Activated CD8-positive, alpha-beta memory T cell treated with anti-CD3 and anti-CD28 coated beads, Interleukin-2, amount 50 U/mL, for 1 hour (primary cell): Measurements from ENCODE around the gene TCHHL1.

Experiments used
- DNase-seq: peaks from one replicate; pipeline ENCODE4 v3.0.0-alpha.2; 2020; ENCODE audit errors: extremely low read depth

Gene TCHHL1

DNA sequence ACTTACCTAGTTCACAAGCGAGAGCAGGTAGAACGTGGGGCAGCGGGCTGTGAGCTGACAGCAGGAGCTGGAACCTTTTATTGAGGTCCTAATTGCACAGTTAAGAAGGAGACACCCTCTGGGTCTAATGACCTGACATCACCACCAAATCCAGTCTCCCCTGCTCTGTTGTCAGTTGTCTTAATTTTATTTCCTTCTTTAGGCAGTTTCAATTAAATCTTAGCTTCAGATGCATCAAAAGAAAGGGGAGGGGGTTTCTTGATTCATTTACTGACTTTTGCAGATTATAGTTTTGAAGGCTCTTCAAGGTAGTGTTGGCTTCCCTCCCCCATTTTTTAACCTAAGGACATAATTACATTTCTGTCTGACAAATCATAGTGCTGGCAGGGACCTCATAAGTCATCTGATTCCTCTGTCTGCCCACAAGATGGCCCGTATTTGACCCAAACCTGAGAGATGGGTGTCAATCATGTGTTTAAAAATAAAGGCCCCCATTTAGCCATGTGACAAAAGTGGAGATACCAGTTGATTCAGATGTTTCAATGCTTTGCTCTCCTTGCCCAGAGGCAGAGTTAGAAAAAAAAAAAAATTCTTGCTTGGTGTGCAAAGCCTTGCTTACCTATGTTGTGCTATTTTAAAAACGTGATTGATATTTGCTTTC lies at the start of gene TCHHL1:
TCHHL1 (minus strand) TSS at position 51 of the 661 bp plus-strand sequence. CDS start 921 bp downstream, outside the sequence.
- DNase-seq = no peak

DNA sequence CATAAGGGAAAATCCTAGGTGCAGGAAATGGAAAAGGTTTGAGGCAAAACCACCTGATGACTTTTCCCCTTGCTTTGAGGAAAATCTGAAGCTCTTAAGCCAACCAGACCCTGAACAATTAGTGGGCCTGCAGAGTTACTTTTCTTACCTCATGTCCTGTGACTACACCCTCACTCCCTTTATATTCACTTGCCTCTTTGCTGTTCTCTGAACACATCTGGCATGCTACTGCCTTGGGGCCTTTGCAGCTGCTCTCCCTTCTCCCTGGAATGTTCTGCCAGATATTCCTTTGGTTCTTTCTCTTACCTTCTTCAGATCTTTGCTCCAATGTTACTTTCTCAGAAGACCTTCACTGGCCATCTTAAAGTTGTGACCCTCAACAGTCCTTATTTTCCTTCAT lies 48.4 kb upstream of the TCHHL1 start:
- no peak for DNase-seq

- DNase-seq = no peak
Measured at GRCh38 chr1:152130186-152130585, 41.3 kb upstream of the TCHHL1 start.

DNA sequence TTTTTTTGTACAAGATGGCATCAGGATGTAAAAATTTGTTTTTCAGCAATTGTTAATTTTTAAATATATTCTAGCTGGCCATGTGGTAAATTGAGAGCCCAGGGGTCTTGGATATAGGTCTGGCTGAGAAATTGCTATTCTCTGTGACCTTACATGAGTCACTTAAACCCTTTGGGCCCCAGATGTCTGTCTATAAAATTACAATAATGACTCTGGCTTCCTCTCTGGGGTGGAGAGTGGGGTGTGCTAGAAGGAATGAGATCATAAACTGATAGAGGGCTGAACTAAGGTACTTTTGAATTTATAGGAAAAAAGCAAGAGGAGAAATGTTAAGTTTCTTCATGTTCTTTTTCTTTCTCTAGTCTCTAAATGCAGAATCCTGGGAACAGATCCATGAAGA lies 38.8 kb upstream of the TCHHL1 start:
- no peak for DNase-seq

GRCh38 chr1:152125834-152126443 lies 37.1 kb upstream of the TCHHL1 start:
- no peak for DNase-seq

DNA sequence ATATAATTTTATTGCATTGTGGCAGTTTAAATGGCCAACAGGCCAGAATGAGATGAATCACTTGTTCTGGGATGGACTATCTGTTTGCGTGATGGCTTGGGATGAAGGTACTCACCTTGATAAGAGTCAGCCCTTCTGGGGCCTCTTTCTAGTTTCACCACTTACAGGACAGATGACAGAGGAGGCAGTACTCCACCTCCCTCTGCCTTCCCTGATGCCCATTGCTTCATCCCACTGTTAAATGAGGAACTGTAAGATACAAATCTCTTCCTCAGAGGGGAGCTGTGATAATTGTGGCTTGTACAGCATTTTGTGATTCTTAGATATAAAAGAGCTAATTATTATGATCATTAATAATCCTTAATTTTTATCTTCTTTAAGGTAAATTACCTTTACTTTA lies 30.1 kb upstream of the TCHHL1 start:
- DNase-seq = no peak

DNA sequence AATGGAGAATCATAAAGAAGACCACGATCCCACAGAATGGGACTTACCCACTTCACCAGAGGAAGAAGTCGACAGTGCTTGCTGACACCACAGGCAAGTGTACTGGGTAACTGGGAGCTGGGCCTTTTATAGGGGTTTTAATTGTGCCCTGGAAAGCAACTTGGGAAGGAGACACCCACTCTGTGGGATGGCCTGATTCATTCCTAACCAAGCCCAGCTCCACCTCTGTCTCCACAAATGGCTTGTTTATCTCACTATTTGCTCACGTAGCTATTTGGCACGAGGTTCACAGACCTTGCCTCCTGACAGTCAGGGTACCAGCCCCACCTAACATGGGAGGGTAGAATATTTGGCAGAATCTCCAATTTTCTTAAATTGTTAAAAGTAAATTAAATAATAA lies 26.5 kb upstream of the TCHHL1 start, which contains the start of gene TCHH:
TCHH (minus strand) TSS at position 101 of the 400 bp plus-strand sequence. CDS start 1,364 bp downstream, outside the sequence.
- no peak for DNase-seq

- DNase-seq = no peak
Measured at GRCh38 chr1:152112885-152113432, 24.1 kb upstream of the TCHHL1 start.

GRCh38 chr1:152112101-152112884 lies 23.4 kb upstream of the TCHHL1 start:
- no peak for DNase-seq

DNA sequence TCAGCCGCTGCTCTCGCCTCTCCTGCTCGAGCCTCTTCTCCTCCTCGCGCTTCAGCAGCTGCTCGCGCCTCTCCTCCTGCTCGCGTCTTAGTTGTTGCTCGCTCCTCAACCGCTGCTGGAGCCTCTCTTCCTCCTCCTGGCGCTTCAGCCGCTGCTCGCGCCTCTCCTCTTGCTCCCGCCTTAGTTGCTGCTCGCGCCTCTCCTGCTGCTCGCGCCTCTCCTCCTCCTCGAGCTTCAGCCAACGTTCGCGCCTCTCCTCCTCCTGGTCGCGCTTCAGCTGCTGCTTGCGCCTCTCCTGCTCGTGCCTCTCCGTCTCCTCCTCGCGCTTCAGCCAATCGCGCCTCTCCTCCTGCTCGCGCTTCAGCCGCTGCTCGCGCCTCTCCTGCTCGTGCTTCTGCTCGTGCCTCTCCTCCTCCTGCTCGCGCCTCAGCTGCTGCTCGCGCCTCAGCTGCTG lies 22.7 kb upstream of the TCHHL1 start:
- DNase-seq = no peak

DNA sequence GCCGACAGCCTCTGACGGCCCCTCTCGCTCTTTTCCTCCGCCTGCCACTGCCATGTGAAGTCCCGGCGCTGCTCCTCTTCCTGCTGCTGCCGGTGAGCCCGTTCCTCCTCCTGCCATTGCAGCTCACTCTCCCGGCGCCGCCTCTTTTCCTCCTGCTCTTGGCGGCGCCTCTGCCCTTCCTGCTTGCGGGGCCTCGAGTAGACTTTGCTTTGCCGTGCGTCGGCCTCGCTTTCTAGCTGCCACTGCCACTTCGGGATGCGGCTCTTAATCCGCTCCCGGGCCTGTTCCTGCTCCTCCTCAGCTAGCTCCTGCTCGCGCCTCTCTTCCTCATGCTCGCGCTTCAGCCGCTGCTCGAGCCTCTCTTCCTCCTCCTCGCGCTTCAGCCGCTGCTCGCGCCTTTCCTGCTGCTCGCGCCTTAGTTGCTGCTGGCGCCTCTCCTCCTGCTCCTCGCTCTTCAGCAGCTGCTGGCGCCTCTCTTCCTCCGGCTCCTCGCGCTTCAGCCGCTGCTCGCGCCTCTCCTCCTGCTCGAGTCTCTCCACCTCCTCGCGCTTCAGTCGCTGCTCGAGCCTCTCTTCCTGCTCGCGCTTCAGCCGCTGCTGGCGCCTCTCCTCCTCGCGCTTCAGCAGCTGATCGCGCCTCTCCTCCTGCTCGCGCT lies 22.1 kb upstream of the TCHHL1 start:
- no peak for DNase-seq

GRCh38 chr1:152110365-152110859 lies 21.5 kb upstream of the TCHHL1 start:
- DNase-seq = no peak

DNA sequence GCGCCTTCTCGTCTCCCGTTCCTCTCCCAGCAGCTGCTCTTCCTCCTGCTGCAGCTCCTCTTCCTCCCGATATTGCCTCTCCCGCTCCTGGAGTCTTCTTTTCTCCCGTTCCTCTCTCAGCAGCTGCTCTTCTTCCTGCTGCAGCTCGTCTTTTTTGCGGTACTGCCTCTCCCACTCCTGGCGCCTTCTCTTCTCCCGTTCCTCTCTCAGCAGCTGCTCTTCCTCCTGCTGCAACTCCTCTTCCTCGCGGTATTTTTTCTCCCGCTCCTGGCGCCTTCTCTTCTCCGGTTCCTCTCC lies 21.1 kb upstream of the TCHHL1 start:
- DNase-seq = no peak

DNA sequence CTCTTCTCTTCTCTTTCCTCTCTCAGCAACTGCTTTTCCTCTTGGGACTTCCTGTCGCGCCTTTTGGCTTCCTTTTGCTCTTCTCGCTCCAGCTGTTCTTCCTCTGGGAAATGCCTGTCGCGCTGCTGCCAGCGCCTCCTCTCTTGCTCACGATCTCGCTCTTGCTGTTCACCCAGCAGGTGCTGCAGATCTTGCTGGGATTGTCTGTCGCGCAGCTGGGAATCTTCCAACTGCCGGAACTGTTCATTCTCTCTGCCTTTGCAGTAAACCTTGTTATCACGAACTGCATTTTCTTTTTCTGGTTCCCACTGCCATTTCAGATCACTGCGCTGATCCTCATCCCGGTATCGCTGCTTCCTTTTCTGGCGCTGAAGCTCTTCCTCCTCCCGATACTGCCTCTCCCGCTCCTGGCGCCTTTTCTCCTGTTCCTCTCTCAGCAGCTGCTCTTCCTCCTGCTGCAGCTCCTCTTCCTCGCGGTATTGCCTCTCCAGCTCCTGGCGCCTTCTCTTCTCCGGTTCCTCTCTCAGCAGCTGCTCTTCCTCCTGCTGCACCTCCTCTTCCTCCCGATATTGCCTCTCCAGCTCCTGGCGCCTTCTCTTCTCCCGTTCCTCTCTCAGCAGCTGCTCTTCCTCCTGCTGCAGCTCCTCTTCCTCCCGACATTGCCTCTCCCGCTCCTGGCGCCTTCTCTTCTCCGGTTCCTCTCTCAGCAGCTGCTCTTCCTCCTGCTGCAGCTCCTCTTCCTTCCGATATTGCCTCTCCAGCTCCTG lies 20.6 kb upstream of the TCHHL1 start:
- DNase-seq = no peak

- DNase-seq = no peak
Measured at GRCh38 chr1:152108882-152109222, 20.0 kb upstream of the TCHHL1 start.

- no peak for DNase-seq
Measured at GRCh38 chr1:152107984-152108881, 19.4 kb upstream of the TCHHL1 start.

DNA sequence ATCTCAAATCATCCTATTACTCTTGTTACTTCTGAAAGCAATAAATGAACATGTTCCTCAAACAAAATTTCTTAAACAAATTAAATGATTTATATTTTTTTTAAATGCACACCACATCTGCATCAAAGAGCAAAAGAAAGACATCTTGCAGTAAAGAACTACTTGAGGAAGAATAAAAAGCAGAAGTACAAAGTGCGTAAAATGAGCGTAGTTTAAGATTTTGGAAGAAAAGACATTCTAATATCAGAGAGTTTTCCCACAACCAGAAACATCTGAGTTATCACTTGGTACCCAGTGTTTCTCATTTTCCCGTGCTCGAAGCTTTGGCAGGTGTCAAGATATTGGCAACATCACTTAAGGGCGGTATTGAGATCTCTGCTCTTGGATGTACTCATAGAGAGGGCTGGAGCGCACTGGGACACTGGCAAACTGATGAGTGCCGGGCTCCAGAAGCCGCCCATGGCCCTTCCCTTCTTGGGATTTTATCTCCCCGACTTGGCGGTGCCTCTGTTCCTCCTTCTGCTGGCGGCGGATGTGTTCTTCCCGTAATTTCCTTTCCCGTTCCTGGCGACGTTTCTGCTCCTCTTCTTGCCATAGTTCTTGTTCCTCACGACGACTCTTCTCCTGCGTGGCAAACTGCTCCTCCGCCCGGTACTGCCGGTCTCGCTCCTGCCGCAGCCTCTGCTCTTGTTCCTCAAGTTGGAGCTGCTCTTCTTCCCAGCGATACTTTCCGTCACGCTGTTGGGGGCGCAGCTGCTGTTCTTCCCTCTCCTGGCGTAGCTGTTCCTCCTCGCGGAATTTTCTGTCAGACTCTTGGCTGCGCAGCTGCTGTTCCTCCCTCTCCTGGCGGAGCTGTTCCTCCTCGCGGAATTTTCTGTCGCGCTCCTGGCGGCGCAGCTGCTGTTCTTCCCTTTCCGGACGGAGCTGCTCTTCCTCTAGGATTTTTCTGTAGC lies 18.4 kb upstream of the TCHHL1 start:
- DNase-seq = no peak

- DNase-seq = no peak
Measured at GRCh38 chr1:152104854-152105253, 16.0 kb upstream of the TCHHL1 start.

DNA sequence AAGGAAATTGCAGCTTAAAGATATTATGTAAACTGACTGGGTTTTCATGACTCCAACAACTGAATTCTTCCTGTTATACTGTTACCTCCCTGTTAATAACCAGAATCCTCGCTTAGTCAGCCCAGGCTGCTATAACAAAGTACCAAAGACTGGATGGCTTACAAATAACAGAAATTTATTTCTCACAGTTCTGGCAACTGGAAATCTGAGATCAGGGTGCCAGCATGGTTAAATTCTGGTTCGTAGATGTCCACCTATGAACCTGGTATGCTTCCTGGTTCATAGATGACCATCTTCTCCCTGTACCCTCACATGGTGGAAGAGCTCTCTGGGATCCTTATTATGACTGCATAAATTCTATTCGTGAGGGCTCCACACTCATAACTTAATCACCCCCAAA lies 8.1 kb upstream of the TCHHL1 start:
- DNase-seq = no peak
